ENCODE results near the gene BBOX1.

- TF ChIP-seq CTCF (IDR thresholded peaks at IDR 0.05): no peak
- no peak for TF ChIP-seq ELK1 (IDR thresholded peaks at IDR 0.05; ENCODE audit: low read depth, low read length)
- TF ChIP-seq POLR2A (IDR thresholded peaks at IDR 0.05; ENCODE audit: low read length): no peak
- no peak for TF ChIP-seq SMC3 (IDR thresholded peaks at IDR 0.05)
These were observed 28.9 kb upstream of the BBOX1 start for GRCh38 chr11:27011560-27012233.
